ENCODE measurements around the gene DTX2.
"Not testable (repeated sequence)": the region's sequence is repeated elsewhere in the genome, so short reads cannot be mapped to it uniquely, and the experiment has no call there.

DNA sequence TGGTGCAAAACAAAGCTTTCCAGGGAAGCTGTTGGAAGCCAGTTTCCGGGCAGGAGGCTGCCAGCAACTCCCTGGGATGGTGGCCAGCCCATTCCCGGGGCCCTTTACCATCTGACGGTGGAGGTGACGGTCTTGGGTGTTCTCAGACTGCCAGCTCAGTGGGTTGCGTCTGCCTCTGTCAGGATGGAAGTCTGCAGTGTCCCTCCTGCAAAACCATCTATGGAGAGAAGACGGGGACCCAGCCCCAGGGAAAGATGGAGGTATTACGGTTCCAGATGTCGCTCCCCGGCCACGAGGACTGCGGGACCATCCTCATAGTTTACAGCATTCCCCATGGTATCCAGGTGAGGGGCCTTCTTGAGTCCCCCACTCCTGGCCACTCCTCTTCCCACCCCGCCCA, 41.7 kb downstream of the DTX2 start:
- not testable (repeated sequence) for TF ChIP-seq CTCF, POLR2A, POLR2AphosphoS5 (IDR thresholded peaks at IDR 0.05)

All from sigmoid colon (tissue), 4 donors.